ENCODE results near the gene EPG5. TPM values are rescaled to one million over a fixed set of nuclear protein-coding genes. Genes with fewer than 3 reads are reported as not detected.
A peak's percentile ranks its signal among the peaks of the same experiment; 100 is the strongest.
"Not testable (repeated sequence)": the region's sequence is repeated elsewhere in the genome, so short reads cannot be mapped to it uniquely, and the experiment has no call there.

Gene EPG5
- total RNA-seq, 1 donor from 2014 or later: 33.3 TPM

GRCh38 chr18:45865466-45865865, 101.7 kb downstream of the EPG5 start:
- DNase-seq (ENCODE audit: low read depth): no peak

DNA sequence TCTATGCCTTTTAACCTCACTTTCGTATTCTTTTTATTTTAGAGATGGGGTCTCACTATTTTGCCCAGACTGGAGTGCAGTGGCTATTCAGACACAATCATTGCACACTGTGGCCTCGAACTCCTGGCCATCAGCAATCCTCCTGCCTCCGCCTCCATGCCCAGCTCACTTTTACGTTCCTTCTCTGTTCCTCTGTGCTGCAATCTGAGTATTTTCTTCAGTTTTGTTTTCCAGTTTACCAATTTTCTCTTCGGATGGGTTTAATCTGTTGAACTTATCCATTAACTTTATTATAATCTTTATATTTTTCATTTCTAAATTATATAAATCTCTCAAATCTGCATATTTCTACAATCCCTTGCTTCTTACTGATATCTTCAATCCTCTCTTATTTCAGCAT, 103.0 kb downstream of the EPG5 start:
- DNase-seq (ENCODE audit: low read depth): no peak

- no peak for DNase-seq (ENCODE audit: low read depth)
Measured at GRCh38 chr18:45863469-45863868, 103.7 kb downstream of the EPG5 start.

DNA sequence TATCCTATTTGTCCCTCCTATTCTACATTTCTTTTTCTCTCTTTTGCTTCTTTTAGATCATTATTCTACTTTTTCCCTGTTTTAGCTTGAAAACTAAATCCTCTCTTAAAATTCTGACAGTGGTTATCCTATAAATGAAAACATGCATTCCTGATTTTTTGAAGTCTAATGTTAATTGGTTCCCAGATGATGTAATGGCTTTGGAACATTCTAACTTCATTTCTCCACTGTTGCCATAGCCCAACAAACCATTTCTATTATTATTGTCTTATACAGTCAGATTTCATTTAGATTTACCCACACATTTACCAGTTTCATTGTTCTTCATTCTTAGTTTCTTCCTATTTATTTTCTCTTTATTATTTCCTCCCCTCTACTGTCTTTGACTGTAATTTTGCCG, 105.2 kb downstream of the EPG5 start:
- DNase-seq (ENCODE audit: low read depth): no peak

DNA sequence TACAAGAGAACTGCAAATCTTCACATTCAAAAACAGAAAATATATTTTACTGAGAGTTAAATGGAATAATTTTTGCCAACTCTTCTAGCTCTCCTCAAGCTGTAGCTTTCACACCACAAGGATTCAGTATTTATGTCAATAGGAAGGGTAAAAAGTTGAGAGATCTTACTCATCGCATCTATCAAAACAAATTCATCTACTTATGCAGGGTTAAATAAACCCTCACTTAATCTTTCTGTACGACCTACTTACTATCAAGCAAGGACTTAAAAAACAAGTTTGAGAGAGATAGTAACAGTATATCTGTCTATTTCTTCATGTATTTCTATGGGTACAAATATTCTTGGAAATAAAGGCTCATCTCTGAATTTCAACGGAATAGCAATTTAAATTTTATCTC, 106.2 kb downstream of the EPG5 start:
- no peak for DNase-seq (ENCODE audit: low read depth)

DNA sequence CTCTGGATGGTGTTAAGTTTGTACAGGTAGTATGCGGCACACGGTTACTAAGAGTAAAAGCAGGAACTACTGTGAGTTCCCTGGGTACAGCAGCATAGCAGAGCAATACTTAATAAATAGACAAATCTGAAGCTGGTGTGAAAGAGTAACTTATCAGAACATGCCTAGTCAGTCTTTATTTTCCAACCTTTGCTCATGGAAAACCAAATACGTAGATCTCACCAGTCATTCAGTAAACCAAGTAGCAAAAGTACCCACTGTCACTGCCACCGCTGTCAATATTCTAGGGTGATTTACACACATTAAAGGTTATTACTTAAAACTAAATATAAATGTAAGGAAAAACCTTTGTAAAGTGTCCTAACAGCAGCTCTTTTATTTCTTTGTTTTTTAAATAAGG, 106.6 kb downstream of the EPG5 start:
- DNase-seq (ENCODE audit: low read depth): no peak

- DNase-seq (ENCODE audit: low read depth): no peak
Measured at GRCh38 chr18:45859334-45859733, 107.8 kb downstream of the EPG5 start.

GRCh38 chr18:45856531-45856930, 110.6 kb downstream of the EPG5 start:
- DNase-seq (ENCODE audit: low read depth): no peak

DNA sequence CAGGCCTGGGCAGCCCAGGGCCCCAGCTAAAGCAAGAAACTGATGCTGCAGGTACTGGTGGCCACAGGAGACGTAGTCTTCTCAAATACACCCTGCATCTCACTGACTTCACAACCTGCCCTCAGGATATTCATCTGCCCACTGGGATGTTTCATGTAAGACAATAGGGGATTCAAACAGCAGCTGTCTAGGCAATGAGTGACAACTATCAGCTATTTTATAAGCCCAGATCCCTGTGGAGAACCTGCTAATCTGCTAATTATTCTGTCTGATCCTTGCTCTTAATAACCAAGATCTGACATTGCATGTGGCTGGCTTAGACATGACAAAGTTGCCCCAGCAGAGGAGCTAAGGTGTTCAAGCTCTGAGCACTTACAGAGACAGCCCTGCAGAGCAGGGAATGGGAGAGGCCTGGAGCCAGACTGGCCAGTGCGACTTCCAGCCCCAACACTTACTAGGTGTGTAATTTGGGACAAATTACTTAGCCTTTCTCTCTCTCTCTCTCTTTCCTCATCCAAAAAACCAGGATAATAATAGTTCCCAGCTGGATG, 113.0 kb downstream of the EPG5 start:
- no peak for DNase-seq (ENCODE audit: low read depth)

DNA sequence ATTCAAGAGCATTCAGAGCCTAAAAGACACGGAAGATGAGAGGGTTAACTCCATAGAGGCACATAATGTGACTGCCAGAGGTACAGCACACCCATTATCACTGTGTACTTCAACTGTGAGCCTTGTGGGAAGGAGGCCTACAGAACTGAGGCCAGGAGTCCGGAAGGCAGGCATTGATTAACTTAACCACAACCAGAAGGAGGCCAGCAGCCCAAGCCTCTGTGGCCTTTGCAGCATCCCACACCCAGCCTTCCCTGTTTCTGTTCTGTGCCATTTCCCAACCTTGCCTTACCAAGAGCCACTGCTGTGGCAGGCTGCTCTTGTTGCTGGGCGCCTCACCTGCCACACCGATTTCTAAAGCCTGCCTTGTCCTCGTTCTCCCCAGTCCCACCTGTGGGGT, 114.5 kb downstream of the EPG5 start:
- DNase-seq (ENCODE audit: low read depth): no peak

DNA sequence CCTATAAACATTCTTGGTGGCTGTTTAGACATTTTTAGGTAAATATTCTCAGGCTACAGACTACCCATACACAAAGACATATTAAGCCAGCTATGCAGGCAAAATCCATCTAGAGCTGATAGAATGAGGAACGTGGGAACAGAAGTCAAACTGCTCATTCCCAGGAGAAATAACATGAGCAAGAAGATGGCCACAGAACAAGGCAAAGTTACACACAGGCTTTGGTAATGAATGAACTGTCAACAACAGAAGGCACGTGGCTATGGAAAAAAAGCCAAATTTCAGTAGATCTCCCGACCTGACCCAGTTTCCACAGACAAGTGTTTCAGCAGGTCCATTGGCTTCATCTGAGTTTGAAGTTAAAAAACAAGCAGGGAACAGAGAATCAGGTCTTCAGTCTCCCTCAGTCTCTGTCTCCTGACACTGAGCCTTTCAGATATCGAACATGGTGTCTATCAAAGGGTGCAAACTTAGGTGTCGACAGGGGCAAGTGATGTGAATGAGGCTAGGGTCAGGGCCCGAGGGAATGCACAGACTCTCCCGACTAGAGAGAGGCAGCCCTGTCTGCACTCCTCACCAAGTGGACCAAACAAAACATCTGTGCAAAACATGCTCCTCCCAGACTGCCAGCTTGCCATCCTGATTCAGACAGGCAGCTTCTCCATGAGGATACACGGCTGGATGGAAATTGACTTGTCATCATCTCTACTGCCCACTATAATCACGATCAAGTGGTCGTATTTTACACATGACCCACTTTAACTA, 115.8 kb downstream of the EPG5 start:
- no peak for DNase-seq (ENCODE audit: low read depth)

DNA sequence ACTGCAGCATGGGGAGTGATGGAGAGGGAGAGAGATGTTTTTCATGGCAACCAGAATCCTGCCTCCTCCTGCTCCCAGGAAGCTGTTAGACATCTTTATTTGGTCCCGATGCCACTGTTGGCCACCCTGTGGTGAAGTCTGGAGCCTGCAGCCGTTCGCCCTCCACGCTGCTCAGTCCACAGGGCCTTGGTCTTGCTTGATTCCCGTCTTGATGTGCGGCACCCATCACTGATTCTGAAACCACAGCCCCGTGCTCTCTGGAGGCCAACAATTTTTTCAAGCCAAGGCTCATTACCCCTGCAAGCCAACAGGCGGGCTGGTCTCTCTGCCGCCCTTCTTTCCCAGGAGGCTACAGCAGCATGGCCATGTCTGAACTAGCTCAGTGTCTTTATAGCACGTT, 117.1 kb downstream of the EPG5 start:
- DNase-seq (ENCODE audit: low read depth): no peak

DNA sequence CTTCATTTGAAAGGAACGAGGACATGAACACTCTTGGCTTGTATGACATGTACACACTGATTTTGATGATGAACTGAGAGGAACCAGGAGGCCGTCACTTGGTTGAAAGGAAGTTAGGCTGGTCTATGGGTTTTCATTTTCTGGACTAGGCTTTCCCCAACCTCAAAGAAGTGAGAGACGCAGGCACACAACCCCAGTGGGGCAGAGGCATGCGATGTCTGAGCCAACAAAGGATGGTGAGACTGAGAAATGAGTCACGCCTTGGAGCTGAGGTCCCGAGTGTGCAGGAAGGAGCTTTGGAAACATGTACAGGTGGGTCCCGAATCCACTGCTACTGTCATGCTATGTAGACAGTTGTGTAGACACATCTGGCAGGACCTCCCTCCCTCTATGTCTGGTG, 117.6 kb downstream of the EPG5 start:
- DNase-seq (ENCODE audit: low read depth): no peak

DNA sequence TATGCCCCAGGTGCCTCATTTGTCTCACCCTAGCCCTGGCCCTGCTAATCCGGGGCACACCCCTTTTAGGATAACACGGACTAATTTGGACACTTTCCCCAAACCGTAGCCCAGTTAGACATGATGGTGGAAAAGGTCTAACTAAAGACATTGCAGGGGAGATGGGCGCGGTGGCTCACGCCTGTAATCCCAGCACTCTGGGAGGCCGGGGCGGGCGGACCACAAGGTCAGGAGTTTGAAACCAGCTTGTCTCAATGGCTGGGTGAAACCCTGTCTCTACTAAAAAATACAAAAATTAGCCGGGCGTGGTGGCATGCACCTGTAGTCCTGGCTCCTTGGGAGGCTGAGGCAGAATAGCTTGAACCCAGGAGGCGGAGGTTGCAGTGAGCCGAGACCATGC, 118.5 kb downstream of the EPG5 start:
- not testable (repeated sequence) for DNase-seq (ENCODE audit: low read depth)

GRCh38 chr18:45847119-45847518, 120.0 kb downstream of the EPG5 start:
- DNase-seq (ENCODE audit: low read depth): no peak

DNA sequence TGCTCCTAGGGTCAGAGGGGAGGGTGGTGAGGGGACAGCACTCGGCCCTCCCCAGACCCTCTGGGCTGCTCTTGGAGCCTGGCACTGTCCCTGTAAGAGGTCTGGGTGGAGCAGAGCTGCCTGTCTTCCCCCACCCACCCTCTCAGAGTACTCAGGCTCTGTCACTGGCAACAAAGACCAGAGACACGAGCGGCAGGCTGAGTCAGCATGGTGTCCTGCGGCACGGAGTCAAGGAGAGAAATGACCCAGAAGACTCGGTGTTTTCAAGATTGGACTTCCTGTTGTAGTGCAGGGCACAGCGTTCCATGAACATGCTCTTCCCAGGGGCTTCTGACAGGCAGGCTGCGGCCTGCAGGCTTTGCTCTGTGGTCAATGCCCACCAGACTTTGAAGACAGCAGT, 121.7 kb downstream of the EPG5 start:
- no peak for DNase-seq (ENCODE audit: low read depth)

DNA sequence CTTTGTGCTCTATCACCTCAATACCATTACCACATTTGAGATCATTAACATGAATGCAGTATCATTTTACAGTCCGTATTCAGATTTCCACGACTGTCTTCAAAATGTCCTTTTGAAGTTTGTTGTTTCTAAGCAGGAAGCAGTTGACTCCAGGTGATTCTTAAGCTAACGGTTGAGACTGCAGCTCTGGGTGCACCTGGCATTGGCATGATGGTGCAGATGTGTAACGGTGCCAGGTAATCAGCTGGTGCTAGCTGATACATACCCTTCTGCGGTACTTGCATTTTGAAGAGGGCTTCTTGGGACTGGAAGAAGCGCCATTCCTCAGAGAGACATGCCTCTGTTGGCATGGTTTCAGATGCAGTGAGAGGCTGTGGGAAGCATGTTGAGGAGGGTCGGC, 122.2 kb downstream of the EPG5 start:
- no peak for DNase-seq (ENCODE audit: low read depth)

DNA sequence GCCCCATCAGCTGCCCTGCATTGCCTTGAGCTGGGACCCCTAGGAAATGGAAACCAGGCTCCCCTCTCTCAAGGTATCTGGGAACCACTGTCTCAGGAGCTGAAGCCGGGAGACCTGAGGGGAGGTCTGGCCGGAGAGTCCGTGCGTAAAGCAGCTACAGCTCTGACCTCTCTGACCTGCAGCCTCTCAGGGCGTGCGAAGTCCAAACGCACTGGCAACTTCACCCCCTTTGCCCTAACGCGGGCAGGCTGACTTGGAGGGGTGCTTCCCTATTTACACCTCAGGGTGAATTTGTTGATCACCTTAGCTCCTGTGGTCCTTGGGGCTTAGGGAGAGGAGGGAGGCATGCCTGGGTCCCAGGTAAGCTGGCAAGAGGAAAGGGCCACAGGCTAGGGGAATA, 124.1 kb downstream of the EPG5 start:
- no peak for DNase-seq (ENCODE audit: low read depth)

- DNase-seq (ENCODE audit: low read depth): no peak
Measured at GRCh38 chr18:45841765-45842442, 125.2 kb downstream of the EPG5 start.

DNA sequence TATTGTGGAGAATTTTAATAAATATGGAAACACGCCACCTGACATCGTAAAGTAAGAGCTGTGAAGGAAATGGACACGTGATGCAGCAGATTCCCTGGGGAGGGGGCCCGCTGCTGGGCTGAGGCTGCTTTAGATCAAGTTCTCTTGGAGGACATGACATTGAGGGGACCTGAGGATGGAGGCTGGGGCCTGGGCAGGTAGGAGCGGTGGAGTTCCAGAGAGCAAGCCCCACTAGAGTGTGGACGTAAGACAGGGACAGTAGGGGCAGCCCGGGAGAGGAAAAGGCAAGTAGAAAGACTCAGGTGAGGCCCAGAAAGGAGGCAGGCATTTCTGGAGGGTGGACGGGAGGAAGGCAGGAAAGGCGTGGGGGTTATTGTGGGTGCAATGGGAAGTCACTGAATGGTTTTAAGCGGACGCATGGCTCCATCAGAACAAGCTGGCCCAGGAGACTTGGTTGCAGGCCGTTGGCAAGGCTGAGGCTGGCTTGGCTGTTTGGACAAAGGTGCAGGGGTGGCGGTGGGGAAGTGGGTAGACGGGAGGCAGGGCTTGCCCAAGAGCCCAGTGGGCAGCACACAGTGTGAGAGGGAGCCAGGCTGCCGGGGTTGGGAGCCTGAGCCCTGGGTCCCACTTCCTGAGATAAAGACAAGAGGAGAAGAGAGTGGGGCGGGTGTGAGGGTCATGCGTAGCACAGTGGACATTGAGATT, 125.9 kb downstream of the EPG5 start:
- no peak for DNase-seq (ENCODE audit: low read depth)

GRCh38 chr18:45839414-45840395, 127.4 kb downstream of the EPG5 start:
- peak; percentile 68 for DNase-seq (ENCODE audit: low read depth)
